ENCODE data around the gene ZNF438.

The ZNF438 gene

GRCh38 chr10:31013331-31013730 is 18.3 kb downstream of the ZNF438 start:
- DNase-seq = no peak

- DNase-seq = no peak
Observed at GRCh38 chr10:31011665-31012022, 20.0 kb downstream of the ZNF438 start.

DNA sequence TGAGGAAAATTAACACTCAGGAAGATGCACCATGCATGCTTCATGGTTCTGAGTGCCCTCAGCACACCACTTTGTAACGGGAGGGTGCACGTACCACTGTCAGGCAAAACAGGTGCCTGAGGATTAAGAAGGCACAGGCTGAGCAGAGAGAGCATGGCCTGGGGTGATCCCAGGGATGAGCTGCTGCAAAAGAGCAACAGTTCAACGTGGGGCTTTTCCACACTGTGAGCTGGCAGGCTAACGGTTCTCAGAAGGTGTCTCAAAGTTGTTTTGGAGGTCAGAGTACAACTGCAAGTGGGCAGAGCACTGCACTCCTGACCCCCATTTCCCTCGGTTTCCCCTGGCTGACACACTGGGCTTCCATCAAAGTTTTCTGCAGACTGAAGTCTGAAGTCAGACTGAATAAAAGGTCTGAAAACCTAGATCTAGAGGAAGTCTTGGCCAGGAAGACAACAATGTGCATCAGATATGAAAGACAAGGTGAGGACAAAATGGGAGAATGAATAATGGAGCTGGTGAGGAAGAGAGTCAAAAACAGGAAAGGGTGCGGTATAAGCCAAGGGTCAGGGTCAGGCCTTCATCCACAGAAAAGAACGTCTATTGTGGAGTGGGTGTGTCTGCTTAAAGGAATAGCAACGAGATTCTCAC is 20.5 kb downstream of the ZNF438 start:
- no peak for DNase-seq

GRCh38 chr10:31010062-31010461 is 21.6 kb downstream of the ZNF438 start:
- DNase-seq = no peak

- DNase-seq = no peak
Observed at GRCh38 chr10:31005895-31006294, 25.8 kb downstream of the ZNF438 start.

DNA sequence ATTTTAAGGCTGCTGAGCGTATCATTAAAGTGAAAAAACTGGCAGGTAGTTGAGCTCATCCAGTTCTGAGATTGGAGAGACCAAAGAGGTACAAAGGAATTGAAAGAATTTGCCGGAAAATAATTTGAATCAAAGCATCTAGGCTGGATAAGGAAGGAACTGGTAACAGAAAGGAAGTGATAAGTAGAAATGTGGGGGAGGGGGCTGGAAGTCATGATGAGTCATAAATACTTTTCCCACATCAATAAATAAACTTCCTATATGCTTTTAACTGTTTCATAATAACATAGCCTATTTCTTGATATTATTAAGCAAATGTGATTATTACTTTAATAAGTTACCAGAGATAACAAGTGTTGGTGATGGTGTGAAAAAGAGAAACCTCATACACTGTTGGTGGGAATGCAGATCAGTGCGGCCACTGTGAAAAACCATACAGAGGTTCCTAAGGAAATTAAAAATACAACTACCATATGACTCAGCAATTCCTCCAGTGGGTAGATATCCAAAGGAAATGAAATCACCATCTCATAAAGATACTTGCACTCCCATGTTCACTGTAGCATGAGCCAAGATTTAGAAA is 27.0 kb downstream of the ZNF438 start:
- DNase-seq = no peak

GRCh38 chr10:31001740-31002139 is 29.9 kb downstream of the ZNF438 start:
- no peak for DNase-seq

DNA sequence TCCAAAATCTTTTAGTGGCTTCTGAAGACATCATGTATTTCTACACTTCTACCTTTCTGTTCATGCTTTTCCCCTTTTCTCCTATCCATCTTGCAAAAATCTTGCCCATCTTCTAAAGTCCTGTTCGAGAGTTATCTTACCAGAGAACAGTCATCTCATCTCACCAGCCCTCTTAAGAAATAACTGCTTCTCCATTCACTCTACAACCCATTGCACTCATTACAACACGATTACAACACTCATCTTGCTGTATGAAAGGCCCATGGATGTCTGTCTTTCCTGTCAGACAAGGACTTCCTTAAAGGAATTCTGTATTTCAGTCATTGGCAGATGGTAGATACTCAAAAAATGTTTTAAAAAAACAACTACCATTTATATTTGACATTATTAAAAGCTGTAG is 30.8 kb downstream of the ZNF438 start:
- no peak for DNase-seq

DNA sequence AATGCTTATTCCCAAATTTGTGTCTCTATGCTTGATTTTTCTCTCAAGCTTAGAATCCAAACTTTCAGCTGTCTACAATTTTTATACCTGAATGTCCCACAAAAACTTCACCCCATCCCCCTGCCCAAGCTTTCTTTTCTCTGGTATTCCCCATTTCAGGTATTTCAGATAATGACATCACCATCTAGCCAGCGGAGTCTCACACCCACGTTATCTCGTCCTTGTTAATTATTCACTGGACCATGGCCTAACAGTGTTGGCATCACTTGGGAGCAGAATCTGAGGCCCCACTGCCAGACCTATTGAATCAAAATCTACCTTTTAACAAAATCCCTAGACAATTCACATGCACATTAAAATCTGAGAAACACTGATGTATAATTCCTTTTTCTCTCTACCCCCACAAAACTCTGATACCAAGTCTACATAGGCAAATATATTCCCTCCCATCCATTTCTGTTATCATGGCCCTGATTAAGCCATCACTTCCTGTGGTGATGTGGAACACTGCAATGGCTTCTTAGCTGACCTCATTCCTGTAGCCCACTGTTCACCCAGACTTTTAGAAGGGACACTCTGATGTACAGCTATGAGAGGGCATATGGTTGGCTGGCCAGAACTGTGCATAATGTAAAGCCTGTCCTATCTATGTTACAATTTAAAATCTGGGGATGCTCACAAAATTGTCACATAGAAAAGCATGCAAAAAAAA is 31.4 kb downstream of the ZNF438 start:
- DNase-seq = no peak

GRCh38 chr10:30999070-30999712 is 32.5 kb downstream of the ZNF438 start:
- no peak for DNase-seq

DNA sequence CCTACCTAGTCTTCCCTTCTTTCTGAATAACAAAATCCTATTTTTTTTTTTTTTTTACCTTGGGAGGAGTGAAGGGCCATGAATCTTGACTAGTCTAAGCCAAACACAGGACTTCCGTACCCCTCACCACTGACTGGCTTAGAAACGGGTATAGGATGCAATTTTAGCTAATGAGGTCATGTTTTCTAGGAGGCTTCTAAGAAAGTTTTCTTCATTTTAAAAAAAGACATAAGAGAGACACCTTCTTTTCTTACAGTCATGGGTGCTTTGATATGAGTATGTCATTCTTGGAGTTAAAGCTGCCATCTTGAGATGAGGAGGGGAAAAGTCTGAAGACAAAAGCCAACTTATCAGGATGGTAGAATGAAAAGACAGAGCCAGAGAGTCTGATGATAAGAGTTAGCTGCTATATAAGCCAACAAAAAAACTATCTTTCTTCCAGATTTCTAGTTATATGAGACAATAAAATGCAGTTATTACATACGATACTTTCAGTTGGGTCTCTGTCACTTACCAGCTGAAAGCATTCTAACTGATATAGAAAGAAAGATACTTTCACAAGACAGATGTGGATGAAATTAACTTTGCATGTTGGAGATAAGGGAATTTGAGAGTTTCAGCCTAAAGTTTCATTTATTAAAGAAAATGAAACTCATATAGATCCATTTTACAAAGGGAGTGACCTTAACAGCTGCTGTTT is 34.0 kb downstream of the ZNF438 start:
- no peak for DNase-seq

- DNase-seq = no peak
Observed at GRCh38 chr10:30996481-30997005, 35.1 kb downstream of the ZNF438 start.

- no peak for DNase-seq
Observed at GRCh38 chr10:30995081-30995770, 36.4 kb downstream of the ZNF438 start.

DNA sequence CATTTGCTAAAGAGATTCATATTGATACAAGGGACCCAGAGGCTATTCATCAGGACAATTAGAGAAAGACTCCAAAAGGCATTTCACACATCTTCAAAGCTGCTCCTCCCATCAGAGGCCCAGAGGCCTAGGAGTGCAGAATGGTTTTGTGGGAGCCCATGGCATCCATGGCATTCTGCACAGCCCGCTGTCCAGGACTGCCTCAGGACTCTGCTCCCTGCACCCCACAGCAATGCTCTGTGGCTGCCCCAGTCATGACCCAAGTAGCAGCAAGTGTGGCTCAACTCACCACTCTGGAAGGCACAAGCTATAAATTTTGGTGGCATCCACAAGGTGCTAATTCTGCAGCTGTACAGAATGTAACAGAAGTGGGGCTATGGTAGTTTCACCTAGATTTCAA is 38.5 kb downstream of the ZNF438 start:
- no peak for DNase-seq

GRCh38 chr10:30992681-30993080 is 39.0 kb downstream of the ZNF438 start:
- no peak for DNase-seq

- no peak for DNase-seq
Observed at GRCh38 chr10:30991647-30992011, 40.0 kb downstream of the ZNF438 start.

DNA sequence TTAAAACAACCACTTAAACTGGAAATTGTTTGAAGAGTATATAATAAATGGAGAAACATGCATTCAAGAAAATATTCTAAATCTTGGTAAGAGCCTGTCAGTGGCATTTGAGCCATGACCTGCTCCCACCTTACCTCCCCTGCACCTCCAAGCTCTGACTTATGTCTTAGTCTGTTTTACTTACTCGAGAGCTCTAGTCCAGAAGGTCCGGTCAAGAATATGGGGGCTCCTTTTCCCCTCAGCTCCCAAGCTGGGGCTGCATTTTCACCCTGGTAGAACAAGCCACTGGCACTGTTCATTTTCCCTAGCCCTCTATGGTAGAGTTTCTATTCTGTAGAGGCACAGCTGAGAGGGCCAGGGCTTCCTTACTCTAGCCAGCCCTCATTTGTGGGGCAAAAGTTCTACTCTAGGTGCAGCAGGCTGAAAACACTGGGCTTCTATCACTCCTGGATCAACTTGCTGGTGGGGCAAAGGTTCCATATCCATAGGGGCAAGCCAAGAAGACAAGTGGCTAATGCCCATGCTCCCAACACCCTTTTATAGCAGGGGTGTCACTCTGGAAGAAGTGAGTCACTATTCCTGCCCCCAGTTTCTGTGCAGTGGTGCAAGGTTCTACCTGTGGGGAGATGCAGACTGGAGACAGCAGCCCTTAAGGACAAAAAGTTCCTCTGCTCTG is 40.6 kb downstream of the ZNF438 start:
- no peak for DNase-seq

DNA sequence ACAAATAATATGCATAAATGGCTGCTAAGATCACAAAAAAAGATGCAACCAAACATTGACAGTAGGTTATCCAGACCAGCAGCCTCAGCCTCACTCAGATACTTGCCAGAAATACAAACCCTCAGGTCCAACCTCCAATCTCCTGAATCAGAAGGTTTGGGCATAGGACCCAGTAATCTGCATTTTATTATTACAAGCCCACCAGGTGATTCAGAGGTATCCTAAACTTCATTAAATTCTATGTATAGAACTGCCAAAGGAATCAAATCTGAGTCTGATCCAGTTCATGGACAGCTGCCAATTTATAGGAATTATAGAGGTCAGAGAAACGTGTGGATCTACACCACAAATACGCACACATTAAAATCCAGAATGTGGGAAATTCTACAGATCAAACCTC is 41.3 kb downstream of the ZNF438 start:
- no peak for DNase-seq

DNA sequence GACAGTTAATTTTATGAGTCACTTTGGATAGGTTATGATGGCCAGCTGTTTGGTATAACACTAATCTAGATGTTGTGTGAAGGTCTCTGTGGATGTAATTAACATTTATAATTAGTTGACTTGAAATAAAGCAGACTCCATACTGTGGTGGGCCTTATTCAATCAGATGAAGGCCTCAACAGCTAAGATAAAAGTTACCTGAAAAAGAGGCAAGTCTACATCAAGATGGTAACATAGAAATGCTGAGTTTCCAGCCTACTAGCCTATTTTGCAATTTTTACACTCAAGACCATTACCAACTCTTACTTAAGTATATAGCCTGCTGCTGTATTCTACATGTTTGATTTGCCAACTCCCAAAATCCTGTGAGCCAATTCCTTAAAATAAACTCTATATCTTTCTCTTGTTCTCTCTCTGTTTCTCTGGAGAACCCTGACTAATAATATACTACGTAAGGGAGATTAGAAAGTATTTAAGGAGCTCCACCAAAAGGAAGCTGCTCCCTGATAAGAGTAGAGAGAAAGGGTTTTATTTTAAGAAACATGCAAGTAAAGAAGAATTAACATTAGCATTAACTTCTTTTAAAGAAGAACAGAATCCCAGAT is 42.7 kb downstream of the ZNF438 start:
- no peak for DNase-seq

DNA sequence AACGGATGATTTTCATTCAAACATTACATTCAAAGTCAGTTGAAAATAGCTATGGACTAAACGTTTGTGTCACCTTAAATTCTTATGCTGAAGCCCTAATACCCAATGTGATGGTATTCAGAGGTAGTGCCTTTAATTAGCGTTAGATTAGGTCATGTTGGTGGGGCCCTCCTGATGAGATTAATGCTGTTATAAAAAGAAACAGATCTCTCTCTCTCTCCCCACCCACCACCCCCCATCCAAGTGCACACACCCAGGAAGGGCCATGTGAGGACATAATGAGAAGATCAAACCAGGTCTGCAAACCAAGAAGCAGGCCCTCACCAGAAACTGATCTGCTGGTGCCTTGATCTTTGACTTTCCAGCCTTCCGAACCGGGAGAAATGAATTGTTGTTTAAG is 44.2 kb downstream of the ZNF438 start:
- no peak for DNase-seq
